Bronchial epithelial cell (primary cell): ENCODE results near the gene DHX34. TPM values are rescaled to one million over a fixed set of nuclear protein-coding genes. Genes with fewer than 3 reads are reported as not detected.
A peak's percentile ranks its signal among the peaks of the same experiment; 100 is the strongest.

Experiments used
- DNase-seq: peaks from one replicate; pipeline ENCODE4 v3.0.0-alpha.2; 2010; ENCODE audit warnings: low read depth
- FAIRE-seq: peaks from 2 replicates; lab custom pipeline; 2011; peaks lifted over from hg19 to GRCh38; lab: Jason Lieb, UNC
- H3K27me3 ChIP-seq: 2 replicates; pipeline ENCODE4 v1.5.1; 2011; ENCODE audit warnings: low read length; ENCODE audit not compliant: control insufficient read depth, insufficient read depth
- H3K36me3 ChIP-seq: 2 replicates; pipeline ENCODE4 v1.5.1; 2011; ENCODE audit warnings: low read length; ENCODE audit not compliant: control insufficient read depth, insufficient read depth
- H3K4me3 ChIP-seq: 2 replicates; pipeline ENCODE4 v1.5.1; 2011; ENCODE audit warnings: mild to moderate bottlenecking, low read depth, low read length, control low read depth
- total RNA-seq: library from RNA; depleted of rRNA; stranded (reverse); fragments of >200 nt; gene quantifications from 2 replicates; pipeline ENCODE4 v1.2.1, GENCODE V29; 2014
- TF ChIP-seq, protein P1 (sequence below): IDR thresholded peaks from 2 replicates; pipeline ENCODE4 v1.5.1; 2011; ENCODE audit warnings: mild to moderate bottlenecking, moderate library complexity, low read length, control low read depth, inconsistent platforms; ENCODE audit not compliant: insufficient read depth, severe bottlenecking

DHX34 gene
- total RNA-seq, 1 donor from 2014 or later, result 9.5 TPM

DNA sequence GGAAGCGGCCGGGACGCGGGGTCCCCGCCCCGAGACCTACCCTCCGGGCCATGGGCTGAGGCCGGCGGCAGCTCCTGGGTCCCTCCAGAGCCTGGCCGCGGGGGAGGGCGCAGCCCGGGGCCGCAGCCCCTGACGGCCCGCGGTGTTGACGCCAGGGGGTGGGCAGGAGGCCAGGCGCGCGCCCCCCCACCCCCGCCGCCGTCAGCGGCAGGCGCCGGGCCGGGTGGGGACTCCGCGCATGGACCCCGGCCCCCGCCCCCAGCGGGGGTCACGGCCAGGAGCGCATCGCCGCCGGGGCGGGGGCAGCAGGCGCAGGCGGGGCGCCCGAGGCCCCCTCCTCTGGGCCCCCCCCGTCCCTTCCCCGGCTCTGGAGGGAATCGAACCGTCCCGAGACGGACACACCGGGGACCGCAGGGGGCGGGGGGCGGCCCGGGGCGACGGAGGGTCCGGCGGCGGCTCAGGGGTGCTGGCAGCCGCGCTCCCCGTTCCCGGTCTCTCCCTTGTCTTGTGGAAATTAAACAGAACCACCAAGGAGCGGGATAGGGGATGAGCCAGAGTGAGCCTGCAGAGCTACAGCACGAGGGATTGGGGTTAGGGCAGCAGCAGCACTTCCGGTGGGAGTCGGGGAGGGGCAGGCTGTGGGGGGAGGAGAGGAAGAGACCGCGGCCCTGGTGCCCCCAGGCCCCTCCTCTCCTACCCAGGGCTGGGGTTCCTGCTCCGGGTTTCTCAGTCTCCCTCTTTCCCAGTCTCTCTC, 70.1 kb downstream of the DHX34 start, which contains the start of gene MEIS3:
Gene MEIS3 (minus strand): TSS at position 498 of the 754 bp plus-strand sequence. CDS start 446 bp downstream, at position 52.
- no peak for FAIRE-seq
- Histone ChIP-seq H3K27me3 (peaks cover 63% of the 10 kb centered on the region), H3K36me3 (no peaks in the 10 kb centered on the region), H3K4me3 (peak within 1 kb of the TSS; percentile 16)
- no peak for DNase-seq
- TF ChIP-seq, protein P1, sequence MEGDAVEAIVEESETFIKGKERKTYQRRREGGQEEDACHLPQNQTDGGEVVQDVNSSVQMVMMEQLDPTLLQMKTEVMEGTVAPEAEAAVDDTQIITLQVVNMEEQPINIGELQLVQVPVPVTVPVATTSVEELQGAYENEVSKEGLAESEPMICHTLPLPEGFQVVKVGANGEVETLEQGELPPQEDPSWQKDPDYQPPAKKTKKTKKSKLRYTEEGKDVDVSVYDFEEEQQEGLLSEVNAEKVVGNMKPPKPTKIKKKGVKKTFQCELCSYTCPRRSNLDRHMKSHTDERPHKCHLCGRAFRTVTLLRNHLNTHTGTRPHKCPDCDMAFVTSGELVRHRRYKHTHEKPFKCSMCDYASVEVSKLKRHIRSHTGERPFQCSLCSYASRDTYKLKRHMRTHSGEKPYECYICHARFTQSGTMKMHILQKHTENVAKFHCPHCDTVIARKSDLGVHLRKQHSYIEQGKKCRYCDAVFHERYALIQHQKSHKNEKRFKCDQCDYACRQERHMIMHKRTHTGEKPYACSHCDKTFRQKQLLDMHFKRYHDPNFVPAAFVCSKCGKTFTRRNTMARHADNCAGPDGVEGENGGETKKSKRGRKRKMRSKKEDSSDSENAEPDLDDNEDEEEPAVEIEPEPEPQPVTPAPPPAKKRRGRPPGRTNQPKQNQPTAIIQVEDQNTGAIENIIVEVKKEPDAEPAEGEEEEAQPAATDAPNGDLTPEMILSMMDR, result no peak

DNA sequence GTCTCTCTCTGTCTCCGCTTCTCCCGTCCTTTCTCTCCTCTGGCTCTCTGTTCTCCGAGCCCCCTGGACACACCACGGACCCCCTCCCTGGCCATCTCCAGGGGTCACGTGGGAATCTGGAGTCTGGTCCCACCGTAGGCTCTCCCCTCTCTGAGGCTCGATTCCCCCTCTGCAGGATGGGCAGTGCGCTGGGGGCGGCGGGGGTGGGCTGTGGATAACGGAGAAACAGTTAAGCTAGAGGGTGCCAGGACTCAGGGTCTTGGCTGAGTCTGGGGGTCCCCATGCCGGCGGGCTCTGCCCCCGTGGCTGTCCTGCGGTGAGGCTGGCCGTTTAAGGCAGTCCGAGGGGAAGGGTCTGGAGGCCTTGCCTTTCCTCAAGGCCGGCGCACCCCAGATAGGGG, 70.7 kb downstream of the DHX34 start:
- TF ChIP-seq, protein P1, result no peak
- peaks cover 63% of the 10 kb centered on the region for H3K27me3 ChIP-seq
- H3K36me3 ChIP-seq, result no peaks in the 10 kb centered on the region
- no peak overlapping the region for H3K4me3 ChIP-seq
- DNase-seq (no peak), FAIRE-seq (no peak)

DNA sequence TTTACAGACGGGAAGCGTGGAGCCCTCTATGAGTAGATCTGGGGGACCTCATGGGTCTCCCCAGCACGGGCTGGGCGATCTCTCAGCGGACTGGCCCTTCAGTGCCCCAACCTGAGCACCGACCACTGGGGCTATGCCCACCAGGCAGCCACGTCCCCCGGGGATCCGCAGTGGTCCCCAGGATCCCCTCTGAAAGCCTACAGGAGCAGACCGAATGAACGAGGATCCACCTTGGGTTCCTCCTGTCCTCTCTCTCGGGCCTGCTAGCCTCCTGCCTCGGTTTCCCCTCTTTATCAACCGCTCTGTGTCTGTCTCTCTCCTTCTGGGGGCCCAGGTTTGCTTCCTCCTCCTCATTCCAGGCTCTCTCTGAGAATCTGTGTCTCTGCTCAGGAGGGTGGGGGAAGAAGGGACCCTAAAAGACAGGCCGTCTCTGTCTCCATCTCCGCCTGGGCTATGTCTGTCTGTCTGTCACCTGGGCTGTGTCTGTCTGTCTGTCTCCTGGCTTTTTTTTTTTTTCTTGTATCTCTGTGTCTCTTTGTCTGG, 72.2 kb downstream of the DHX34 start:
- Histone ChIP-seq H3K4me3 (no peak overlapping the region), H3K27me3 (peaks cover 55% of the 10 kb centered on the region), H3K36me3 (no peaks in the 10 kb centered on the region)
- TF ChIP-seq, protein P1, result no peak
- DNase-seq, result no peak
- FAIRE-seq, result no peak

DNA sequence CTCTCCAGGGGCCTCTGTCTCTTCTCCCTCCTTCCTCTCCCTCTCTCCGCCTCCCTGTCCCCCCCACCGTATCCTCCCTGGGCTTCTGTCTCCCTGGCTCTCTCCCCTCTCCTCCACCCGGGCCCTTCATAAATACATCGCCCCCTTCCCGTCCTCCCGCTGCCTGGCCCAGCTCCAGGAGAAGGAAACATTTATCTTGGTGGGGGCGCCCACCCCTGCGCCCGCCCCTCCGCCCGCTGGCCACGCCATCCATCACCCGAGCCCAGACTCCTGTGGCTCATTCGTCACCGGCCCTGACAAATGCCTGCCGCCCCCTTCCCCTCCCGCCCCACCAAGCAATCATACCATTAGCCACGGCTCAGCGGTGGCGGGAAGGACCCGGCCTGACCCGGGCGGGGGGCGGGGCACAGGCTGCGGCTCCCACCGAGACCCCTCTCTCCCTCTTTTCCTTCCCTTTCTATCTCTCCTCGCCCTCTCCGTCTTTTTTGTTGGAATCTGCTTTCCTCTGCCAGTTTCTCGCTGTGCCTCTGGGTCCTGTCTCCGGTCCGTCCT, 72.8 kb downstream of the DHX34 start:
- FAIRE-seq (no peak), DNase-seq (no peak)
- Histone ChIP-seq H3K4me3 (no peak overlapping the region), H3K27me3 (peaks cover 51% of the 10 kb centered on the region), H3K36me3 (no peaks in the 10 kb centered on the region)
- TF ChIP-seq, protein P1, result no peak

DNA sequence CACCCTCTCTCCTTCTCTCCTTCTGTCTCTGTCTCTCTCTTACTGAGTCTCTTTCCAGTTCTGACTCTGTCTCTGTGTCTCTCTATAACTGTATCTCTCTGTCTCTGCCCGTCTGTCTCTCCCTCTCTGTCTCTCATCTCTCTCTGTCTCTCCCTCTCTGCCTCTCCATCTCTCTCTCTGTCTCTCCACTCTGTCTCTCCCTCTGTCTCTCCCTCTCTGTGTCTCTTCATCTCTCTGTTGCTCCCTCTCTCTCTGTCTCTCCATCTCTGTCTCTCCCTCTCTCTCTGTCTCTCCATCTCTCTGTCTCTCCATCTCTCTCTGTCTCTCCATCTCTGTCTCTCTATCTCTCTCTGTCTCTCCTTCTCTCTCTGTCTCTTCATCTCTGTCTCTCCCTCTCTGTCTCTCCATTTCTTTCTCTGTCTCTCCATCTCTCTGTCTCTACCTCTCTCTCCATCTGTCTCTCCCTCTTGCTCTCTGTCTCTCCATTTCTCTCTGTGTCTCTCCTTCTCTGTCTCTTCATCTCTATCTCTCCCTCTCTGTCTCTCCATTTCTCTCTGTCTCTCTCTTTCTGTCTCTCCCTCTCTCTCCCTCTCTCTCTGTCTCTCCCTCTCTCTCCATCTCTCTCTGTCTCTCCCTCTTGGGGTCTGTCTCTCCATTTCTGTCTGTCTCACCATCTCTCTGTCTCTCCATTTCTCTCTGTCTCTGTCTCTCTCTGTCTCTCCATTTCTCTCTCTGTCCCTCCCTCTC, 73.5 kb downstream of the DHX34 start:
- no peak for DNase-seq
- Histone ChIP-seq H3K36me3 (no peaks in the 10 kb centered on the region), H3K4me3 (no peak overlapping the region), H3K27me3 (peaks cover 44% of the 10 kb centered on the region)
- TF ChIP-seq, protein P1, result no peak
- FAIRE-seq, result no peak
